A673 (cell line): Measurements from ENCODE around the gene TMBIM4.

Source experiments
- EZH2 ChIP-seq: fragments of 200-600 bp; sonication (generic); IDR thresholded peaks from 2 replicates; pipeline ENCODE4 v1.6.1; 2017; ENCODE audit warnings: borderline replicate concordance, low read depth, mild to moderate bottlenecking, mixed read lengths, antibody characterized with exemption, low read length; ENCODE audit not compliant: poor library complexity, severe bottlenecking
- TF ChIP-seq, protein P1 (sequence below): fragments of 300-800, 200-600 bp; sonication (generic); conservative IDR thresholded peaks from 2 replicates; pipeline ENCODE4 v1.5.1; 2017; ENCODE audit warnings: low read depth, mild to moderate bottlenecking, antibody characterized with exemption, low read length, moderate library complexity, mixed read lengths

DNA sequence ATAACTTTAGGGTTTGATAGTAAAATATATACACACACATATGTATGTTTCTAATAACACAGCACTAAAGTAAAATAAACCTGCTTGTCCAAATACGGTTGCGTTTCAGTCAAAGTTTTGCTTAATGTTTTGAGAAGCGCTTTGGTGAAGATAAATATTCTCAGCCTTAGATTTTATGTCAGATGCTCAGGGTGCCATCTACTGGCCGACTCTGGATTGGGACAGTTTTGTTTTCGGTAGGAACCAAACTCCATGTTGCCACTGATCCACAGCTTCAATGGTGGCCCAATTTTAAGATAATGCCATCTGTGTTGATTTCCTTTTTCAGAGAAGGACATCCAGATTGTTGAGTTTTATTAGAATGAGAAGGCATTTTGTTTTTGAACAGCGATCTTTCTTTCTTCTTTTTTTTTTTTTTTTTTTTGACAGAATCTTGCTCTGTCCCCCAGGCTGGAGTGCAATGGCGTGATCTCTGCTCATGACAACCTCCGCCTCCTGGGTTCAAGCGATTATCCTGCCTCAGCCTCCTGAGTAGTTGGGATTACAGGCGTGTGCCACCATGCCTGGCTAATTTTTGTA is 82.3 kb downstream of the TMBIM4 start:
- TF ChIP-seq, protein P1, sequence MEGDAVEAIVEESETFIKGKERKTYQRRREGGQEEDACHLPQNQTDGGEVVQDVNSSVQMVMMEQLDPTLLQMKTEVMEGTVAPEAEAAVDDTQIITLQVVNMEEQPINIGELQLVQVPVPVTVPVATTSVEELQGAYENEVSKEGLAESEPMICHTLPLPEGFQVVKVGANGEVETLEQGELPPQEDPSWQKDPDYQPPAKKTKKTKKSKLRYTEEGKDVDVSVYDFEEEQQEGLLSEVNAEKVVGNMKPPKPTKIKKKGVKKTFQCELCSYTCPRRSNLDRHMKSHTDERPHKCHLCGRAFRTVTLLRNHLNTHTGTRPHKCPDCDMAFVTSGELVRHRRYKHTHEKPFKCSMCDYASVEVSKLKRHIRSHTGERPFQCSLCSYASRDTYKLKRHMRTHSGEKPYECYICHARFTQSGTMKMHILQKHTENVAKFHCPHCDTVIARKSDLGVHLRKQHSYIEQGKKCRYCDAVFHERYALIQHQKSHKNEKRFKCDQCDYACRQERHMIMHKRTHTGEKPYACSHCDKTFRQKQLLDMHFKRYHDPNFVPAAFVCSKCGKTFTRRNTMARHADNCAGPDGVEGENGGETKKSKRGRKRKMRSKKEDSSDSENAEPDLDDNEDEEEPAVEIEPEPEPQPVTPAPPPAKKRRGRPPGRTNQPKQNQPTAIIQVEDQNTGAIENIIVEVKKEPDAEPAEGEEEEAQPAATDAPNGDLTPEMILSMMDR = peak; percentile 91
- TF ChIP-seq EZH2 = no peak
